HG02571 (cell line): ENCODE data around the gene CACNA1D.
A peak's percentile ranks its signal among the peaks of the same experiment; 100 is the strongest.

Experiments used
- ATAC-seq: cut with Tn5 transposase; IDR thresholded peaks from one replicate; pipeline ENCODE4 v1.9.1; 2021; ENCODE audit warnings: mild to moderate bottlenecking, moderate library complexity; ENCODE audit not compliant: unreplicated experiment

The CACNA1D gene

GRCh38 chr3:53525765-53526703, 31.6 kb downstream of the CACNA1D start:
- ATAC-seq, result no peak

GRCh38 chr3:53526704-53527055, 32.3 kb downstream of the CACNA1D start:
- ATAC-seq, result no peak

GRCh38 chr3:53530205-53530604, 35.8 kb downstream of the CACNA1D start:
- ATAC-seq, result no peak

GRCh38 chr3:53531749-53532148, 37.3 kb downstream of the CACNA1D start:
- ATAC-seq, result no peak

- ATAC-seq, result no peak
Observed at GRCh38 chr3:53533472-53533871, 39.1 kb downstream of the CACNA1D start.

GRCh38 chr3:53534216-53534615, 39.8 kb downstream of the CACNA1D start:
- no peak for ATAC-seq

GRCh38 chr3:53534676-53535400, 40.4 kb downstream of the CACNA1D start:
- ATAC-seq, result no peak

GRCh38 chr3:53536282-53536681, 41.9 kb downstream of the CACNA1D start:
- ATAC-seq, result no peak

- ATAC-seq, result no peak
Observed at GRCh38 chr3:53544357-53544756, 49.9 kb downstream of the CACNA1D start.

- no peak for ATAC-seq
Observed at GRCh38 chr3:53545310-53545995, 51.0 kb downstream of the CACNA1D start.

- no peak for ATAC-seq
Observed at GRCh38 chr3:53545996-53546359, 51.6 kb downstream of the CACNA1D start.

- ATAC-seq, result no peak
Observed at GRCh38 chr3:53547327-53547726, 52.9 kb downstream of the CACNA1D start.

- ATAC-seq, result no peak
Observed at GRCh38 chr3:53550005-53550620, 55.7 kb downstream of the CACNA1D start.

GRCh38 chr3:53551324-53551723, 56.9 kb downstream of the CACNA1D start:
- no peak for ATAC-seq

- ATAC-seq, result no peak
Observed at GRCh38 chr3:53552730-53553129, 58.3 kb downstream of the CACNA1D start.

- ATAC-seq, result no peak
Observed at GRCh38 chr3:53553200-53553599, 58.8 kb downstream of the CACNA1D start.

GRCh38 chr3:53554559-53555067, 60.2 kb downstream of the CACNA1D start:
- peak; percentile 77 for ATAC-seq

GRCh38 chr3:53555068-53555588, 60.7 kb downstream of the CACNA1D start:
- peak; percentile 69 for ATAC-seq

- ATAC-seq, result no peak
Observed at GRCh38 chr3:53566461-53567145, 72.2 kb downstream of the CACNA1D start.

GRCh38 chr3:53570081-53570480, 75.7 kb downstream of the CACNA1D start:
- ATAC-seq, result no peak
